ENCODE results near the gene KLHL33.

DNA sequence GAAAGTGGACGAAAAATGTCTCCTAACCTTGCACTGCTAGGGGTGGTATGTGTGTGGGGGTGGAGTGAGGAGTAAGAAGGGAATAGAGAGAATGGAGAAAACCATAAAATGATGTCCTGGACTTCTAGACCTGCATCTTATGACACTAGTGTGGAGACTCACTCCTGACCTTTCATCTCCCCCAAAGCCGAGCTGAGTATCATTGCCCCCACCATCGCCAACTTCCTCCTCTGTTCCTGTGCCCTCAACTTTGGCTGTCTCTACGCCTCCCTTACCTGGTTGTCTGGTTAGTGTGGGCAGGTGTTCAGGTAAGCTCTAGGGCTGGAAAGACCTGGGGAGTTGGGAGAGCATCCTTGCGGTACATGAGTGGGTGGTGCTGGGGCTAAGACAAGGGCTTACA is 4.5 kb upstream of the KLHL33 start:
- no peak for TF ChIP-seq POLR2AphosphoS5 (IDR thresholded peaks at IDR 0.05; ENCODE audit: low read depth, low read length)
- TF ChIP-seq POLR2A (IDR thresholded peaks at IDR 0.05; ENCODE audit: low read depth, low read length): no peak
- no peak for TF ChIP-seq TAF1 (IDR thresholded peaks at IDR 0.05; ENCODE audit: low read depth, low read length)
- no peak for TF ChIP-seq POU2F2 (IDR thresholded peaks at IDR 0.05; ENCODE audit: low read depth, low read length)
- no peak for TF ChIP-seq SPI1 (IDR thresholded peaks at IDR 0.05; ENCODE audit: low read depth, low read length)

Measured in GM12891 (cell line).